Measurements from ENCODE around the gene ARHGAP22.

Gene ARHGAP22

DNA sequence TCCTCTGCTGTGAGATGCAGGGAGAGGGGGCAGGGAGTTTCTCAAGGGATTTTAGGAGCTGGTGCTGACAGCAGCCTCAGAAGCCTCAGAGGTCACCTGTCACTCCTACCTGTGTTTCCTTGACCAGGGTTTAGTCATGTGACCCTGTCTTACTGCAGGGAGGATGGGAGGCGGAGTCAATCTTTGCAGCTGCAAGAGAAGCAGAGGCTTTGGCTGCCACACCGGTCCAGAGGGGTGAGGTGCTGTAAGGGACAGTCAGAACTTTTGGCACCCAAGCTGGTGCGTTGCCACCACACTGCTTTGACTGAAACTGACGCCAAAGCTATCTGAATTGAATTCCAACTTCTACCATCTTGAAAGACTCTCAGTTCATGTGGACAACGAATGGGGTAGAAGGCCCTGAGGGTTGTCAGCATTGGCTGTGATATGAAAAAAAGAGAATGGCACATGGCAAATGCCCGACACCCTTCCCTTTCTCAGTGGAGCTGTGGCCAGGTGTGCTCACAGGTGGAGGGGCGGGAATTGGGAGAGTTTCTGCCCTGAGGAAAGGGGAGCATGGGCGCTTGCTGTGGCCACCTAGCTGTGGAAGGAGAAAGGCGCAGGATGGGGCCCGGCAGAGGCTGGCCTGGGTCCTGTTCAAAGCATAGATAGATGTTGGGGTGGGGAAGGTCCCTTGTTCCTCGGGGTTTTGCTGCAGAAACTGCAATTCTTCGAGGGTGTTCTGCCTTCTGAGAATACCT, 69.3 kb downstream of the ARHGAP22 start:
- ATAC-seq (ENCODE audit: low read depth): no peak
- no peaks in the 10 kb centered on the region for H3K4me1 ChIP-seq (ENCODE audit: insufficient read depth, poor library complexity, severe bottlenecking)

DNA sequence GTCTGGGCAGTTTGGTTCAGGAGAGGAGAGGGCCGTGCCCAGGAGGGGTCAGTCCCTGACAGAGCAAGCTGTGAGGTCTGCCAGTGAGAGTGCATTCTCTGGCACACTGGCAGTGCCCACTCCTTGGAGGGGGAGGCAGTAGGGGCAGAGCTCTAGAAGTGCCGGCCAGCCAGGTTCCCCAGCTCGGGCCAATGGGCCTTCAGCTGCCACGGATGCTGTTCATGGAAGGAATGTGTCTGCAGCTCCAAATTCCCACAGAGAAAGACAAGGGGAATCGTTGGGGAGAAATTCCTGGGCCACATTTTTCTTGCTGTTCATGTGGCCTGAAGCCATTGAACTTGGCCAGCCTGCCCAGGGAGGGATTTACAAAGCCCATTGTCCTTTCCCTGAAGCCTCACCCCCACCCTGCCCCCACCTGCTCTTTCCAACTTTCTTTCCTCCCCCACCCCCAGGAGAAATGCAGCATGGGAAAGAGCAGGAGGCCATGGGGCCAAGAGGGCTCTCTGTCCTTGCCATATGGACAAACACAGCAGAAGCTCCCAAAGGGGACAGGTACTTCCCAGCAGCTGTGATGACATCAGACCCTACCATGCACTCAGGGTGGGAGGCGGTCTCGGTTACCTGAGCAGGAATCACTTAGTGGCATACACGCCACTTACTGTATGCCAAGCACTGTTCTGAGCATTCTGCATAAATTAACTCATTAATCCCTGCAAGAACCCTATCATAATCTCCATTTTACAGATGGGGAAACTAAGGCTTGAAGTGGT, 70.7 kb downstream of the ARHGAP22 start:
- no peaks in the 10 kb centered on the region for H3K4me1 ChIP-seq (ENCODE audit: insufficient read depth, poor library complexity, severe bottlenecking)
- no peaks in the 10 kb centered on the region for H3K27me3 ChIP-seq (ENCODE audit: insufficient read depth, poor library complexity, severe bottlenecking)
- no peaks in the 10 kb centered on the region for H3K9me3 ChIP-seq (ENCODE audit: severe bottlenecking)
- no peak overlapping the region for H3K4me3 ChIP-seq (ENCODE audit: severe bottlenecking)
- TF ChIP-seq CTCF (IDR thresholded peaks at IDR 0.05; ENCODE audit: poor library complexity, severe bottlenecking): no peak
- no peak overlapping the region for H3K27ac ChIP-seq (ENCODE audit: poor library complexity, severe bottlenecking)
- no peaks in the 10 kb centered on the region for H3K36me3 ChIP-seq (ENCODE audit: low read depth)
- ATAC-seq (ENCODE audit: low read depth) (no peak), DNase-seq (ENCODE audit: low spot score) (no peak)

More for the DNA sequence above, 69.3 kb downstream of the ARHGAP22 start:
- no peak overlapping the region for H3K4me3 ChIP-seq (ENCODE audit: severe bottlenecking)
- no peak for DNase-seq (ENCODE audit: low spot score)
- H3K27me3 ChIP-seq (ENCODE audit: insufficient read depth, poor library complexity, severe bottlenecking): no peaks in the 10 kb centered on the region
- no peak overlapping the region for H3K27ac ChIP-seq (ENCODE audit: poor library complexity, severe bottlenecking)
- no peaks in the 10 kb centered on the region for H3K9me3 ChIP-seq (ENCODE audit: severe bottlenecking)
- TF ChIP-seq CTCF (IDR thresholded peaks at IDR 0.05; ENCODE audit: poor library complexity, severe bottlenecking): no peak
- H3K36me3 ChIP-seq (ENCODE audit: low read depth): no peaks in the 10 kb centered on the region

DNA sequence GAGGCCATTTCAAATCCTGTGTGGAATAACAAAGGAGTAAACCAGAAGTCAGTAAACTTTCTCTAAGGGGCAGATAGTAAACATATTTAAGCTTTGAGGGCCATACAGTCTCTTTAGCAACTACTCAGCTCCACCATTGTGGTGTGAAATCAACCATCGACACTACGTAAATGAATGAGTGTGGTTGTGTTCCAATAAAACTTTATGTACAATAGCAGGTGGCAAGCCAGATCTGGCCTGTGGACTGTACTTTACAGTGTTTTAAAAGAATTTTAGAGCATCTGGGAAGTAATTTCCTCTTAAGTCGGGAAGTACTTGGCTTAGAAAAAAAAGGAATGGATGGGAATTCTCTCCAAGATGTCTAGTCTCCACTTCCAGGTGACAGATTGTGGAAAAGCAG, 71.3 kb downstream of the ARHGAP22 start:
- no peak for ATAC-seq (ENCODE audit: low read depth)
- Histone ChIP-seq H3K4me1 (ENCODE audit: insufficient read depth, poor library complexity, severe bottlenecking) (no peaks in the 10 kb centered on the region), H3K9me3 (ENCODE audit: severe bottlenecking) (no peaks in the 10 kb centered on the region), H3K27ac (ENCODE audit: poor library complexity, severe bottlenecking) (no peak overlapping the region), H3K27me3 (ENCODE audit: insufficient read depth, poor library complexity, severe bottlenecking) (no peaks in the 10 kb centered on the region), H3K4me3 (ENCODE audit: severe bottlenecking) (no peak overlapping the region), H3K36me3 (ENCODE audit: low read depth) (no peaks in the 10 kb centered on the region)
- no peak for TF ChIP-seq CTCF (IDR thresholded peaks at IDR 0.05; ENCODE audit: poor library complexity, severe bottlenecking)
- DNase-seq (ENCODE audit: low spot score): no peak

DNA sequence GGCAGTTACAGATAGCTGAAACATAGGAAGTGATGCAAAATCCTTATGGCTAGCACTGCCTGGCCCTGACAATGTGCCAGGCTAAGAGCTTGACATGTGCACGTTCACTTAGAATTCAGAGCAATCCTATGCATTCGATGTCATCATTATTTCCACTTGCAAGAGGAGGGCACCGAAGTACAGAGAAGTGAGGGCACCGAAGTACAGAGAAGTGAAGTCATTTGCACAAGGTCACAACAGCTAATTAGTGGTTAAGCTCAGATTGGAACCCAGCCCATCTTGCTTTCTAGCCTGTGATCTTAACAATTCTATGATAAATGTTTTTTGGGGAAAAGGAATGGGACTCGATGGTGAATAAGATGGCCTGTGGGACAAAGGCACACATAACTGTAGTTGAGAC, 73.4 kb downstream of the ARHGAP22 start:
- Histone ChIP-seq H3K27me3 (ENCODE audit: insufficient read depth, poor library complexity, severe bottlenecking) (peaks cover 4% of the 10 kb centered on the region), H3K36me3 (ENCODE audit: low read depth) (no peaks in the 10 kb centered on the region), H3K9me3 (ENCODE audit: severe bottlenecking) (no peaks in the 10 kb centered on the region), H3K4me3 (ENCODE audit: severe bottlenecking) (no peak overlapping the region), H3K4me1 (ENCODE audit: insufficient read depth, poor library complexity, severe bottlenecking) (no peaks in the 10 kb centered on the region), H3K27ac (ENCODE audit: poor library complexity, severe bottlenecking) (no peak overlapping the region)
- ATAC-seq (ENCODE audit: low read depth) (no peak), DNase-seq (ENCODE audit: low spot score) (no peak)
- no peak for TF ChIP-seq CTCF (IDR thresholded peaks at IDR 0.05; ENCODE audit: poor library complexity, severe bottlenecking)

- peaks cover 25% of the 10 kb centered on the region for H3K27me3 ChIP-seq (ENCODE audit: insufficient read depth, poor library complexity, severe bottlenecking)
- H3K27ac ChIP-seq (ENCODE audit: poor library complexity, severe bottlenecking): no peak overlapping the region
- no peaks in the 10 kb centered on the region for H3K36me3 ChIP-seq (ENCODE audit: low read depth)
- no peaks in the 10 kb centered on the region for H3K4me1 ChIP-seq (ENCODE audit: insufficient read depth, poor library complexity, severe bottlenecking)
- H3K9me3 ChIP-seq (ENCODE audit: severe bottlenecking): no peaks in the 10 kb centered on the region
- H3K4me3 ChIP-seq (ENCODE audit: severe bottlenecking): no peak overlapping the region
- ATAC-seq (ENCODE audit: low read depth) (no peak), DNase-seq (ENCODE audit: low spot score) (no peak)
- TF ChIP-seq CTCF (IDR thresholded peaks at IDR 0.05; ENCODE audit: poor library complexity, severe bottlenecking): no peak
These were observed 75.5 kb downstream of the ARHGAP22 start for GRCh38 chr10:48529331-48529730.
